Central memory CD4-positive, alpha-beta T cell (primary cell): Measurements from ENCODE around the gene CYYR1.

Experiments
- DNase-seq: peaks from one replicate; pipeline ENCODE4 v3.0.0; 2022
- total RNA-seq, 3 experiments: gene quantifications; one replicate each; lab custom pipeline; 2026; lab: John Stamatoyannopoulos, UW

The CYYR1 gene
- 0 reads per million in 3 experiments for total RNA-seq

GRCh38 chr21:26572702-26573381, at the start of gene CYYR1:
Gene CYYR1, minus strand, starts transcription at chr21:26573286. Its CDS starts 346 bp downstream, at chr21:26572940.
- DNase-seq: no peak

GRCh38 chr21:26617176-26617575, 44.1 kb upstream of the CYYR1 start:
- no peak for DNase-seq

GRCh38 chr21:26614251-26614650, 41.2 kb upstream of the CYYR1 start:
- DNase-seq: no peak

- DNase-seq: no peak
Measured at GRCh38 chr21:26599261-26599660, 26.2 kb upstream of the CYYR1 start.

GRCh38 chr21:26597981-26598380, 24.9 kb upstream of the CYYR1 start:
- DNase-seq: no peak

- no peak for DNase-seq
Measured at GRCh38 chr21:26597031-26597430, 23.9 kb upstream of the CYYR1 start.

GRCh38 chr21:26595971-26596370, 22.9 kb upstream of the CYYR1 start:
- DNase-seq: no peak

GRCh38 chr21:26593800-26594199, 20.7 kb upstream of the CYYR1 start:
- DNase-seq: no peak

DNA sequence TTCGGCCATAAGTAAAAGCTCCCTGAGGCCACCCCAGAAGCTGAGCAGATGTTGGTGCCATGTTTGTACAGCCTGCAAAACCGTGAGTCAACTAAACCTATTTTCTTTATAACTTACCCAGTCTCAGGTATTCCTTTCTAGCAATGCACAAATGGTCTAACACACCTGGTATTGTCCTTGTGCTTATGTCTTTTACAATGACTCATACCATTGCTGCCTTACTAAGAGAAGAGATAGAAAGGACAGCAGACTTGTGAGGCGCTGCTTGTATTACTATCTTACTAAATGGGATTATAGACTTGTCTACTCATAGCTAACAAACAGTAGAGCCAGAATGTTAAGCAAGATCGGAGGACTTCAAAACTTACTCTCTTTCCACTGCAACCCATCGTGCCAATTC, 18.5 kb upstream of the CYYR1 start:
- DNase-seq: no peak

- no peak for DNase-seq
Measured at GRCh38 chr21:26588446-26588845, 15.4 kb upstream of the CYYR1 start.

- DNase-seq: no peak
Measured at GRCh38 chr21:26587736-26588201, 14.7 kb upstream of the CYYR1 start.

DNA sequence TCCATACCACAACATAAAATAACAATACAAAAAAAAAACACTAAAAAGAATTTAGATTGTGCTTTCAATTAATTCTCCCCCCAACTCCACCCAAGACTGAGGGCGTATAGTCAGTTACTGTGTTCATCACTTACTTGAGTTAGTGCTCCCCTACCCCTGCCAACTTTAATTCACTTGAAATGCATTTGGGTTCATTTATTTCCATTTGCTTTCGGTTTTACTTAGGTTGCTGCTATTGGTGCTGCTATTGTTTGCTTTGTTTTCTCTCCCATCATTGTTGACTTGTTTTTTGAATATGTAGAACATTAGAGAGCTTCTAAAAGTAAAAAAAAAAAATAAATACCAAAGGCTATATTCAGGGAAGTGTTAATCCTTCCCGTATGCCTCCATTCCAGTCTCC, 10.7 kb upstream of the CYYR1 start:
- DNase-seq: no peak

GRCh38 chr21:26581818-26582217, 8.7 kb upstream of the CYYR1 start:
- no peak for DNase-seq

- DNase-seq: no peak
Measured at GRCh38 chr21:26572076-26572701, 897 bp downstream of the CYYR1 start.

GRCh38 chr21:26570203-26570602, 2.9 kb downstream of the CYYR1 start:
- DNase-seq: no peak

DNA sequence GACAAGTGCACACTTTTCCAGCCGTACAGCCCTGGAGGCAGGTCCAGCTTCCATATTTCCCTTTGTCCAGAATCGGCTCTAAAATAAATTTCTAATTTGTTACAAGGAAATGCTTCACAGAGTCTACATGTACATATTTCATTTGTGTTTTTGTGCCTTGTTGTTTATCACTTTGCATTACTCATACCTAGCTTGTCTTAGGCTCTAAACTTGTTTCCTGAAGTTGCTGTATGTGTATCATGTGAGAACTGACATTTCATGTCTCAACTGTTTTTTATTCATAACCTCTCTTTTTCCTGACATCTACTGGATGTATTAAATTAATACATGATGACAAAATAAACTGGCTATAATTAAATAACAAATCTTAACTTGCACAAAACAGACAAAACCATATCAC, 7.5 kb downstream of the CYYR1 start:
- DNase-seq: no peak

DNA sequence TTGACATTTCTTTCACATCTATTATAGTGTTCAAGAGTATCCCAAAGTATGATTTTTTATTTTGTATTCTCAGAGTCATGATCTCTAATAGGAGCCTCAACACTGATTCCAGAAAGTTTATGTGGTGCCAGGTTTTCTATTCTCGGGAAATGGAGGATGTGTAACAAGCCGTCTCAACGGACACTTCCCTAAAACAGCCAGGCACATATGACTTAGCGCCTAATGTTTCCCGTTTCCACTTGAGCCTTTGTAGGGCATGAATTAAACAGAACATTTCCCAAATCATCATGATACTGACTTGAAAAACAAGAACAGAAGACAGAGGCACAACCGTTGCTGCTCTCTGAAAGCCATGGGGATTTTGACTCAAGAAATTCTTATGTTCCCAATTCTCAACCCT, 8.0 kb downstream of the CYYR1 start:
- no peak for DNase-seq

- no peak for DNase-seq
Measured at GRCh38 chr21:26563856-26564503, 9.1 kb downstream of the CYYR1 start.

DNA sequence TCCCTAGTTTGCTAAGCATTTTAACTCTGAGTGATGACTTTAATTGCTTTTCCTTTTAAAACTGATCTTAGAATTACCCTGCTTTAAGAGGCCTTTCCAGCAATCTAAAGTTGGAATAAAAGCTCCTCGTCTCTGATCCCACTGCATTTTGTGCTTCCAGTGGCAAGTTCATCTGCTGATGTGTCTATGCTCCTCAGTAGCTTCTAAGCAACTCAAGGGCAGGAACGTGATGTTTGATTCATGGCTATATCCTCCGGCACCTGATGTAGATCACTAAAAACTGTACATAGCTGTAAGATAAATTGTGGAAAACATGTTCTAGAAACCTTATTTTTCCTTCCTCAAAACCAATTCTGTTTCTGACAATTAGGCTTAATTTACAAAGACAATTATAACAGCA, 12.5 kb downstream of the CYYR1 start:
- DNase-seq: no peak

DNA sequence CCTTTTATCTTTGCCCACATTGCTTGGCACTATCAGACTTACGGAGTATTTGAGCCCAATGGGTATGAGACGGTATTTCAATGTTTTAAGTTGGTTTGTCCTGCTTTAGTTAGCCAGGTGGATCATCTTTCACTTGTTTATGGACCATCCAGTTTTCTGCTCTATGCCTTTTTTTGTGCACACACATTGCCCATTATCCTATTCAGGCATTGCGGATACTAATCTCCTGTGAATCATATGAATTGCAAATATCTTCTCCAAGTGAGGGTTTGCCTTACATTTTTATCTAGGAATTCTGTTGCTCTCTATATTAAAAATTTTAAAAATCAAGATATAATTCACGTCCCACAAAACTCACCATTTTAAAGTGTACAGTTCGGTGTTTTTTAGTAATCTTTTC, 14.0 kb downstream of the CYYR1 start:
- DNase-seq: no peak

DNA sequence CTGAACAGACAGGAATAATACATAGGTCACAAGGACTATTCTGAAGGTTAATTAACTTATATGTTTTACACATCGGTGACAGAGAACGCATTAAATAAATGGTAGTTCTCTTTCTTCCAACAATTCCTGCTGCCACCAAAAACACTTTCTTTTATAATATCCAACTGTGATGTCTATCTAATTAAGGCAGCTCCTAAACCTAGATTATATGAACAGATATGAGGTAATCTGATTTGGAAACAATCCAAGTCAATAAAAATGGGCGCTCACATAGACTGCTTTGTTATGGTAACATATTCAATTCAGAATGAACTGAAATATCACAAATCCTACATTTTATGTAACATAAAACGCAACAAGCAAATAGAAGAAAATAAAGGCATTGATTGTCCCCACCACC, 16.0 kb downstream of the CYYR1 start:
- DNase-seq: no peak

- no peak for DNase-seq
Measured at GRCh38 chr21:26555540-26556146, 17.4 kb downstream of the CYYR1 start.

DNA sequence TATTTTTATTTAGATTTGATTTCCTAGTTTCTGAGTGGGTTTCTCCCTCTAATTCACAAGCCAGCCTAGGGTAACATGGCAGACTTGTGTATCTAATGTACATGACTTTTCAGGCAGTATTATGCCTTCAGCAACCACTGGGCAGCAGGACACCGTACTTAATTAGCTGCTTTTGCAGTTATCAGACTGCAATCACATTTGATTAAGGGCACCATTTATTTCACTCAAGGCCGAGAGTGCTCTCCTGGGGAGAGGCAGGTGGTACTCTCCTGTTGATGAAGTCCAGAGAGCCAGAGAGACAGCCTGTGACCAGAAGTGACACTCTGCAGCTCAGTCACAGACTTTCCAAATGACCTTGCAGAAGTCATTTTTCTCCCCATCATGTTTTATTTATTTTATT, 18.7 kb downstream of the CYYR1 start:
- no peak for DNase-seq

DNA sequence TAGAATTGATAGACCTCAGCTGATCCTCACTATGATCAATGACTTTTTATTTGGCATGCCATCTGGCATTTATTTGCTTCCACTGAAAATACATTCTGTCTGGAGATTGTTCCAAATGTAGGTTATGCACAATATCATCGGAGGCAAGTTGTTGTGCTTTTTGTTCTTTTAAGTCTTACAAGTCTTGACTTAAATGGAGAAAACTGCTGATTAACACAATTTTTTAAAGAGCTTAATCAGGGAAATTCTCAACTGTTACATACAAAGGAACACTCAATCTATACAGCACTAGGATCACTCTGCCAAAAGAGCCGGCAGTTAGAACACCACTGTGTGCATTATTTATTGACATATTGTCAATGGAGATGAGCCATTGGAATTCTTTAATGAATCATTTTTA, 19.2 kb downstream of the CYYR1 start:
- DNase-seq: no peak
